Measurements from ENCODE around the gene SNAP91. TPM values are rescaled to one million over a fixed set of nuclear protein-coding genes. Genes with fewer than 3 reads are reported as not detected.

SNAP91 gene
- total RNA-seq, 6 experiments from 2014 or later, result not detected

- TF ChIP-seq CTCF (IDR thresholded peaks at IDR 0.05), result no peak
- no peak for TF ChIP-seq POLR2A (IDR thresholded peaks at IDR 0.05)
- no peak overlapping the region for H3K4me3 ChIP-seq
- H3K27ac ChIP-seq, result no peak overlapping the region
- intact Hi-C loops (cut with DNase I), result no loop called here
- no peaks in the 10 kb centered on the region for H3K9me3 ChIP-seq
- H3K4me1 ChIP-seq, result no peaks in the 10 kb centered on the region
- DNase-seq (no peak), ATAC-seq (no peak)
- H3K36me3 ChIP-seq, result no peaks in the 10 kb centered on the region
- WGBS (ENCODE audit: insufficient coverage, low coverage, low lambda C conversion rate, missing lambda C conversion rate), result 50% methylated on average over 2 of the region's 2 CpGs
- H3K27me3 ChIP-seq, result no peaks in the 10 kb centered on the region
These were observed 105.3 kb downstream of the SNAP91 start for GRCh38 chr6:83603551-83603950.

- Histone ChIP-seq H3K4me1 (no peaks in the 10 kb centered on the region), H3K9me3 (no peaks in the 10 kb centered on the region), H3K27me3 (no peaks in the 10 kb centered on the region), H3K4me3 (no peak overlapping the region), H3K27ac (no peak overlapping the region), H3K36me3 (no peaks in the 10 kb centered on the region)
- no peak for ATAC-seq
- intact Hi-C loops (cut with DNase I), result no loop called here
- WGBS (ENCODE audit: insufficient coverage, low coverage, low lambda C conversion rate, missing lambda C conversion rate), result 55% methylated on average over 3 of the region's 3 CpGs
- TF ChIP-seq POLR2A (IDR thresholded peaks at IDR 0.05), result no peak
- no peak for TF ChIP-seq CTCF (IDR thresholded peaks at IDR 0.05)
- DNase-seq, result no peak
These were observed 107.8 kb downstream of the SNAP91 start for GRCh38 chr6:83601119-83601518.

DNA sequence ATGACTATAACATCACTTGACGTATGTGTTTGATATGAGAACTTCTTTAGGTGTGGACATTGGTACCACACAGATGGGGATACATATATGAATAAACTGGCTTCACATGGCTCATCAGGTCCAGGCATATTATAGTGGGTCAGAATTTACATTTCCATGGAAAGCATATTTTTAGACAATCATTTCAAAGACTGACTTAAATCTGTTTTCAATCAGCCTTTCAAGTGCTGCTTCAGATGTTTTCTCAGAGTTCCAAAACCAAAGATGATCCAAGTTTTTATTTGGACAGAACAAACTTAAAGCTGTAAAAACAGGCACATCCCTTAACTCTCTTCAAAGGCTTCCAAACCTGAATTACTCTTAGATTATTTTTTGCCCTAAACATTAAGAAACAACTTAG, 108.4 kb downstream of the SNAP91 start:
- Histone ChIP-seq H3K4me1 (no peaks in the 10 kb centered on the region), H3K27me3 (no peaks in the 10 kb centered on the region), H3K4me3 (no peak overlapping the region), H3K36me3 (no peaks in the 10 kb centered on the region), H3K27ac (no peak overlapping the region), H3K9me3 (no peaks in the 10 kb centered on the region)
- WGBS (ENCODE audit: insufficient coverage, low coverage, low lambda C conversion rate, missing lambda C conversion rate), result 100% methylated on average over 1 of the region's 1 CpG
- no peak for DNase-seq
- no peak for ATAC-seq
- intact Hi-C loops (cut with DNase I), result no loop called here
- no peak for TF ChIP-seq POLR2A (IDR thresholded peaks at IDR 0.05)
- TF ChIP-seq CTCF (IDR thresholded peaks at IDR 0.05), result no peak

DNA sequence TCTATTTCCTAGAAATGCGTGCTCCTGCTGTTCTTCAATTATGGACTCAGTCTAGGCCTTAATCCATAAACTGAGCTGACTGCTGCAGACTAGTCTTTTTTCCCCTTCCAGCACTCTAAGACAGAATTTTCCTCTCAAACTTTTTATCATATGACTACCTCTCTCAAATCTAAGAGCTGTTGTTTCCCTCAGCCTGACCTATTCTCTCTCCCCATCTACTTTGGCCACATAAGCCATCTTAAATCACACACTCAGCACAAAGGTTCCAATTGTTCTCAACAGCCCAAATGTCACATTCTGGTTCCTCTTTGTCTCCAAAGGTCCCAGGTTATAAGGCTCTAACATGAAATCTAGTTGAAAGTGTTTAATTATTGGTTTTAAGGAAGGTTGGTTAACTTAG, 111.4 kb downstream of the SNAP91 start:
- no peak overlapping the region for H3K4me3 ChIP-seq
- H3K27ac ChIP-seq, result no peak overlapping the region
- ATAC-seq, result no peak
- no peaks in the 10 kb centered on the region for H3K36me3 ChIP-seq
- no peaks in the 10 kb centered on the region for H3K9me3 ChIP-seq
- DNase-seq, result no peak
- no peaks in the 10 kb centered on the region for H3K27me3 ChIP-seq
- H3K4me1 ChIP-seq, result no peaks in the 10 kb centered on the region
- intact Hi-C loops (cut with DNase I), result no loop called here
- 85% methylated on average over 1 of the region's 1 CpG for WGBS (ENCODE audit: insufficient coverage, low coverage, low lambda C conversion rate, missing lambda C conversion rate)
- TF ChIP-seq CTCF (IDR thresholded peaks at IDR 0.05), result no peak
- no peak for TF ChIP-seq POLR2A (IDR thresholded peaks at IDR 0.05)

DNA sequence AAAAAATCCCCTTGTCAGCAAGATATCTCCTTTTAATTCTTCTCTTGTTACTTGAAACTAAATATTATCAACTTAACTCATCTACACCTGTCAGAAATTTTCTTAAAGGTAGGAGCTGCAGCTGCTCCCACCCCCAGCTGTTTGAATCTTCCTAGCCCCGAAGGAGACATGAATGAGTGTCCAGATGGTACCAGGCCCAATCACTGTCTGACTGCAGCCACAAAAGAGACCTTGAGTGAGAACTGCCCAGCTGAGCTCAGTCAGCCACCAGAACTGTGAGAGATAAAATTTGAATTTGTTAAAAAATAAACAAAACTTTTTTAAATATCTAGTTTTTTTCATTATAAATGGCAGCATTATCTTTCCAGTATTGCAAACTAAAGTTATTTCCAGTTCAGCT, 111.8 kb downstream of the SNAP91 start:
- Histone ChIP-seq H3K4me1 (no peaks in the 10 kb centered on the region), H3K36me3 (no peaks in the 10 kb centered on the region), H3K9me3 (no peaks in the 10 kb centered on the region), H3K4me3 (no peak overlapping the region), H3K27me3 (no peaks in the 10 kb centered on the region), H3K27ac (no peak overlapping the region)
- no peak for TF ChIP-seq CTCF (IDR thresholded peaks at IDR 0.05)
- TF ChIP-seq POLR2A (IDR thresholded peaks at IDR 0.05), result no peak
- WGBS (ENCODE audit: insufficient coverage, low coverage, low lambda C conversion rate, missing lambda C conversion rate), result 50% methylated on average over 1 of the region's 1 CpG
- no peak for DNase-seq
- intact Hi-C loops (cut with DNase I), result no loop called here
- ATAC-seq, result no peak

All from right lobe of liver (tissue), 6 donors.